Measurements from ENCODE around the gene RNPEPL1.

RNPEPL1 gene

GRCh38 chr2:240578488-240578887 lies 10.2 kb downstream of the RNPEPL1 start:
- no peak for DNase-seq

GRCh38 chr2:240579071-240579762 lies 10.9 kb downstream of the RNPEPL1 start:
- DNase-seq = no peak

GRCh38 chr2:240579771-240580614 lies 11.7 kb downstream of the RNPEPL1 start:
- DNase-seq = no peak

GRCh38 chr2:240581811-240582210 lies 13.5 kb downstream of the RNPEPL1 start:
- no peak for DNase-seq

- DNase-seq = no peak
These were observed 14.5 kb downstream of the RNPEPL1 start for GRCh38 chr2:240582781-240583180.

GRCh38 chr2:240583774-240584173 lies 15.5 kb downstream of the RNPEPL1 start:
- no peak for DNase-seq

- DNase-seq = peak; percentile 77
These were observed 16.3 kb downstream of the RNPEPL1 start for GRCh38 chr2:240584486-240585031.

GRCh38 chr2:240585101-240585500 lies 16.8 kb downstream of the RNPEPL1 start:
- no peak for DNase-seq

- DNase-seq = no peak
These were observed 17.5 kb downstream of the RNPEPL1 start for GRCh38 chr2:240585681-240586197.

GRCh38 chr2:240586198-240586918 lies 18.1 kb downstream of the RNPEPL1 start, which contains the start of gene CAPN10:
CAPN10 (plus strand) TSS chr2:240586734; CDS start chr2:240586912, 178 bp downstream.
- peak; percentile 89 for DNase-seq

- DNase-seq = no peak
These were observed 18.9 kb downstream of the RNPEPL1 start for GRCh38 chr2:240586919-240587800.

GRCh38 chr2:240588006-240588655 lies 19.8 kb downstream of the RNPEPL1 start:
- no peak for DNase-seq

GRCh38 chr2:240588669-240589068 lies 20.4 kb downstream of the RNPEPL1 start:
- DNase-seq = no peak

- DNase-seq = no peak
These were observed 21.1 kb downstream of the RNPEPL1 start for GRCh38 chr2:240589375-240589774.

GRCh38 chr2:240589850-240590525 lies 21.7 kb downstream of the RNPEPL1 start:
- no peak for DNase-seq

- DNase-seq = no peak
These were observed 22.4 kb downstream of the RNPEPL1 start for GRCh38 chr2:240590681-240591111.

- no peak for DNase-seq
These were observed 22.9 kb downstream of the RNPEPL1 start for GRCh38 chr2:240591226-240591625.

- no peak for DNase-seq
These were observed 23.5 kb downstream of the RNPEPL1 start for GRCh38 chr2:240591784-240592183.

GRCh38 chr2:240593026-240593702 lies 24.9 kb downstream of the RNPEPL1 start:
- DNase-seq = no peak
